GM23248 (cell line): ENCODE measurements around the gene CUL3.
"Not testable (repeated sequence)": the region's sequence is repeated elsewhere in the genome, so short reads cannot be mapped to it uniquely, and the experiment has no call there.

Experiments
- EZH2 ChIP-seq: fragments of 200-600 bp; sonication (generic); IDR thresholded peaks from 2 replicates; pipeline ENCODE4 v1.6.1; 2018; ENCODE audit warnings: antibody characterized with exemption, mild to moderate bottlenecking; ENCODE audit not compliant: insufficient read depth, poor library complexity, severe bottlenecking
- EZH2phosphoT487 ChIP-seq: fragments of 200-600 bp; sonication (generic); IDR thresholded peaks from 2 replicates; pipeline ENCODE4 v1.6.1; 2018; ENCODE audit warnings: antibody characterized with exemption, moderate library complexity, mild to moderate bottlenecking, low read depth; ENCODE audit not compliant: insufficient read depth

DNA sequence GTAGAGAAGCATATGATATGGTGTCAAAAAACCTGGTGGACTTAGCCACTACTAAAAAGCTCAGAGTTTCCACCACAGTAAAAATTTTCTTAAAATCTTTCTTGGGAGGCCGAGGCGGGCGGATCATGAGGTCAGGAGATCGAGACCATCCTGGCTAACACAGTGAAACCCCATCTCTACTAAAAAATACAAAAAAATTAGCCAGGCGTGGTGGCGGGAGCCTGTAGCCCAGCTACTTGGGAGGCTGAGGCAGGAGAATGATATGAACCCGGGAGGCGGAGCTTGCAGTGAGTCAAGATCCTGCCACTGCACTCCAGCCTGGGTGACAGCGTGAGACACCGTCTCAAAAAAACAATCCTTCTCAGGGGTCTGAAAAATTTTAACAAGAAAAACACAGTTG lies 62.7 kb downstream of the CUL3 start:
- TF ChIP-seq EZH2, EZH2phosphoT487: not testable (repeated sequence)
